GM12878 (cell line): ENCODE data around the gene CTSA. TPM values are rescaled to one million over a fixed set of nuclear protein-coding genes. Genes with fewer than 3 reads are reported as not detected.

ENCODE experiments used
- DPF2 ChIP-seq: fragments of 450-650 bp; IDR thresholded peaks from 2 replicates; pipeline ENCODE4 v1.6.1; 2017; ENCODE audit warnings: mild to moderate bottlenecking
- FOXK2 ChIP-seq: fragments of 450-650 bp; IDR thresholded peaks from 2 replicates; pipeline ENCODE4 v1.6.1; 2017; ENCODE audit warnings: mild to moderate bottlenecking, moderate library complexity
- MAX ChIP-seq: IDR thresholded peaks from 2 replicates; pipeline ENCODE4 v1.6.1; 2012; ENCODE audit warnings: low read depth, low read length, improper control_type of control experiment
- MYB ChIP-seq: fragments of 150-350 bp; IDR thresholded peaks from 2 replicates; pipeline ENCODE4 v1.6.1; 2014; ENCODE audit warnings: mild to moderate bottlenecking, low read depth, low read length, borderline replicate concordance
- MYC ChIP-seq: IDR thresholded peaks from 2 replicates; pipeline ENCODE4 v1.6.1; 2011; ENCODE audit warnings: mild to moderate bottlenecking, low read length, moderate library complexity, inconsistent platforms; ENCODE audit not compliant: insufficient read depth, insufficient replicate concordance, insufficient read length, severe bottlenecking
- NKRF ChIP-seq: fragments of 450-650 bp; conservative IDR thresholded peaks from 2 replicates; pipeline ENCODE4 v1.6.1; 2017; ENCODE audit warnings: mild to moderate bottlenecking, moderate library complexity
- PAX5 ChIP-seq: IDR thresholded peaks from 2 replicates; pipeline ENCODE4 v1.6.1; 2011; ENCODE audit warnings: low read depth, low read length, borderline replicate concordance
- PBX3 ChIP-seq: IDR thresholded peaks from 2 replicates; pipeline ENCODE4 v1.6.1; 2011; ENCODE audit warnings: mild to moderate bottlenecking, low read depth, low read length, moderate library complexity; ENCODE audit not compliant: insufficient replicate concordance
- PKNOX1 ChIP-seq: fragments of 450-650 bp; IDR thresholded peaks from 2 replicates; pipeline ENCODE4 v1.6.1; 2016; ENCODE audit warnings: mild to moderate bottlenecking
- POLR2A ChIP-seq: IDR thresholded peaks from 2 replicates; pipeline ENCODE4 v1.6.1; 2011; ENCODE audit warnings: low read depth, mild to moderate bottlenecking, low read length
- RAD21 ChIP-seq: IDR thresholded peaks from 2 replicates; pipeline ENCODE4 v1.6.1; 2011; ENCODE audit warnings: mild to moderate bottlenecking, low read depth, low read length, moderate library complexity; ENCODE audit not compliant: insufficient read depth
- TCF3 ChIP-seq: IDR thresholded peaks from 2 replicates; pipeline ENCODE4 v1.6.1; 2012; ENCODE audit warnings: low read depth, mild to moderate bottlenecking, low read length, borderline replicate concordance; ENCODE audit not compliant: insufficient read depth
- ZBTB40 ChIP-seq: fragments of 450-650 bp; IDR thresholded peaks from 2 replicates; pipeline ENCODE4 v1.6.1; 2016; ENCODE audit warnings: mild to moderate bottlenecking, moderate library complexity, borderline replicate concordance
- ZNF24 ChIP-seq: fragments of 450-650 bp; IDR thresholded peaks from 2 replicates; pipeline ENCODE4 v1.6.1; 2017; ENCODE audit warnings: antibody characterized with exemption, mild to moderate bottlenecking
- ZNF592 ChIP-seq: fragments of 450-650 bp; IDR thresholded peaks from 2 replicates; pipeline ENCODE4 v1.6.1; 2017; ENCODE audit warnings: mild to moderate bottlenecking, moderate library complexity
- ZSCAN29 ChIP-seq: fragments of 450-650 bp; IDR thresholded peaks from 2 replicates; pipeline ENCODE4 v1.6.1; 2017; ENCODE audit warnings: mild to moderate bottlenecking, moderate library complexity
- polyA plus RNA-seq, 11 experiments: library from polyadenylated mRNA; depleted of rRNA in 4 of 11; unstranded in 6 of 11; stranded (reverse) in 5 of 11; fragments of >200 nt; fragmentation: Nextera tagmentation in 4 of 11; fragmentation: Illumina TruSeq in 1 of 11; extraction: Ambion mirVana in 4 of 11; extraction: Trizol in 1 of 11; gene quantifications; 1 replicate in 1 of 11; 2 replicates in 10 of 11; pipeline versions ENCODE4 v1.2.1 to v1.2.3, GENCODE V29; 2011 to 2016; ENCODE audit warnings: inconsistent platforms in 2 of 11, missing spikeins in 2 of 11, low read depth in 1 of 11
- total RNA-seq, 4 experiments: library from RNA; depleted of rRNA in 3 of 4; stranded (reverse); fragments of >200 nt in 3 of 4; fragmentation: Illumina TruSeq in 1 of 4; extraction: Trizol in 1 of 4; gene quantifications; 2 replicates each; pipeline versions ENCODE4 v1.2.1 to v1.2.3, GENCODE V29; 2013 to 2021

CTSA gene
- total and polyA plus RNA-seq, 10 of the 15 experiments (the other 5 are each of a cell fraction or from before 2014, with no cell fraction given): 7.1 to 67.0 (median 36.2) TPM

GRCh38 chr20:45880988-45881788, 9.9 kb upstream of the CTSA start, which contains the start of gene ZSWIM1 (continued):
- TF ChIP-seq MAX (0 out of 2 replicates have a peak, but pooled peaks have one; percentile 12), ZNF592 (no peak), TCF3 (no peak), PKNOX1 (peak; percentile 100), MYC (no peak), MYB (no peak), RAD21 (no peak), ZNF24 (no peak), FOXK2 (no peak), PAX5 (no peak), ZSCAN29 (no peak), ZBTB40 (peak; percentile 75; the same call in 1 of the 2 replicates), POLR2A (peak; percentile 98), PBX3 (peak; percentile 99), NKRF (peak; percentile 60; the same call in 1 of the 2 replicates), DPF2 (peak; percentile 97)
